HepG2 (cell line): ENCODE measurements around the gene EPHA6. TPM values are rescaled to one million over a fixed set of nuclear protein-coding genes. Genes with fewer than 3 reads are reported as not detected.

Experiments
- CAMTA2 ChIP-seq: sonication (generic); formaldehyde crosslinking; IDR thresholded peaks from 2 replicates; pipeline ENCODE4 v1.4.0; 2020; ENCODE audit warnings: mild to moderate bottlenecking, missing genetic modification reagents, borderline replicate concordance
- CBX1 ChIP-seq: IDR thresholded peaks from one replicate; pipeline ENCODE4 v1.6.1; 2016; ENCODE audit warnings: antibody characterized with exemption, low read depth
- DNMT3B ChIP-seq: conservative IDR thresholded peaks from 2 replicates; pipeline ENCODE4 v1.6.1; 2016; ENCODE audit warnings: missing biosample characterization, control low read depth
- EZH2 ChIP-seq: conservative IDR thresholded peaks from 2 replicates; pipeline ENCODE4 v1.6.1; 2012; ENCODE audit warnings: mild to moderate bottlenecking, low read depth, low read length, moderate library complexity
- FLYWCH1 ChIP-seq: sonication (generic); formaldehyde crosslinking; IDR thresholded peaks from 2 replicates; pipeline ENCODE4 v1.8.1; 2023; ENCODE audit warnings: mild to moderate bottlenecking, missing genetic modification reagents
- HMG20A ChIP-seq: IDR thresholded peaks from 2 replicates; pipeline ENCODE4 v1.6.1; 2016; ENCODE audit warnings: borderline replicate concordance
- MED1 ChIP-seq: sonication (generic); formaldehyde crosslinking; IDR thresholded peaks from 2 replicates; pipeline ENCODE4 v1.4.0; 2020; ENCODE audit warnings: missing genetic modification reagents
- MNT ChIP-seq: fragments of 450-650 bp; IDR thresholded peaks from 2 replicates; pipeline ENCODE4 v1.6.1; 2016
- MZF1 ChIP-seq: sonication (generic); formaldehyde crosslinking; IDR thresholded peaks from 2 replicates; pipeline ENCODE4 v1.8.1; 2023; ENCODE audit warnings: mild to moderate bottlenecking, missing genetic modification reagents, borderline replicate concordance
- NFATC3 ChIP-seq: sonication (generic); formaldehyde crosslinking; IDR thresholded peaks from 2 replicates; pipeline ENCODE4 v1.5.1; 2020; ENCODE audit warnings: mild to moderate bottlenecking, missing genetic modification reagents
- PHF5A ChIP-seq: IDR thresholded peaks from one replicate; pipeline ENCODE4 v1.6.1; 2018; ENCODE audit warnings: low read depth, missing genetic modification reagents; ENCODE audit not compliant: unreplicated experiment
- TERF1 ChIP-seq: sonication (generic); formaldehyde crosslinking; IDR thresholded peaks from 2 replicates; pipeline ENCODE4 v1.8.0; 2022; ENCODE audit warnings: mild to moderate bottlenecking, missing genetic modification reagents, moderate library complexity
- THAP11 ChIP-seq: IDR thresholded peaks from 2 replicates; pipeline ENCODE4 v1.6.1; 2016; ENCODE audit warnings: missing biosample characterization, missing genetic modification reagents
- ZBTB3 ChIP-seq: sonication (generic); formaldehyde crosslinking; IDR thresholded peaks from 2 replicates; pipeline ENCODE4 v1.4.0; 2020; ENCODE audit warnings: low read depth, mild to moderate bottlenecking, moderate library complexity, missing genetic modification reagents, borderline replicate concordance
- ZFP41 ChIP-seq: sonication (generic); formaldehyde crosslinking; IDR thresholded peaks from 2 replicates; pipeline ENCODE4 v1.4.0; 2020; ENCODE audit warnings: mild to moderate bottlenecking, missing genetic modification reagents, borderline replicate concordance
- ZNF576 ChIP-seq: sonication (generic); formaldehyde crosslinking; IDR thresholded peaks from 2 replicates; pipeline ENCODE4 v1.4.0; 2020; ENCODE audit warnings: mild to moderate bottlenecking, missing genetic modification reagents
- ZNF639 ChIP-seq: conservative IDR thresholded peaks from 2 replicates; pipeline ENCODE4 v1.6.1; 2018; ENCODE audit warnings: missing genetic modification reagents
- ZNF687 ChIP-seq: sonication (generic); formaldehyde crosslinking; IDR thresholded peaks from 2 replicates; pipeline ENCODE4 v1.5.1; 2020; ENCODE audit warnings: mild to moderate bottlenecking, missing genetic modification reagents, moderate library complexity
- ZNF713 ChIP-seq: sonication (generic); formaldehyde crosslinking; IDR thresholded peaks from 2 replicates; pipeline ENCODE4 v1.4.0; 2020; ENCODE audit warnings: mild to moderate bottlenecking, missing genetic modification reagents
- ZNF780A ChIP-seq: sonication (generic); formaldehyde crosslinking; IDR thresholded peaks from 2 replicates; pipeline ENCODE4 v1.8.0; 2022; ENCODE audit warnings: mild to moderate bottlenecking, missing genetic modification reagents, moderate library complexity
- ZSCAN30 ChIP-seq: sonication (generic); formaldehyde crosslinking; IDR thresholded peaks from 2 replicates; pipeline ENCODE4 v1.5.0; 2020; ENCODE audit warnings: mild to moderate bottlenecking, missing genetic modification reagents
- polyA plus RNA-seq, 8 experiments: library from polyadenylated mRNA; depleted of rRNA in 3 of 8; stranded (reverse) in 7 of 8; unstranded in 1 of 8; fragments of >200 nt; fragmentation: Illumina TruSeq in 4 of 8; extraction: Trizol in 4 of 8; gene quantifications; 2 replicates each; pipeline versions ENCODE4 v1.2.1 to v1.2.3, GENCODE V29; 2011 to 2016; ENCODE audit warnings: low read depth in 4 of 8, missing spikeins in 1 of 8, mixed read lengths in 1 of 8; ENCODE audit not compliant: insufficient read depth in 1 of 8
- total RNA-seq, 5 experiments: library from RNA; depleted of rRNA; stranded (reverse); fragments of >200 nt; fragmentation: Illumina TruSeq; extraction: Trizol; gene quantifications; 2 replicates each; pipeline ENCODE4 v1.2.3, GENCODE V29; 2016; ENCODE audit warnings: low read depth in 1 of 5

Gene EPHA6
- total and polyA plus RNA-seq, 2 of the 13 experiments (the other 11 are each of a cell fraction or from before 2014, with no cell fraction given) = not detected

- TF ChIP-seq ZBTB3 (CRISPR knock-in tag) = no peak
- TF ChIP-seq PHF5A = no peak
- TF ChIP-seq CAMTA2 (CRISPR knock-in tag) = no peak
- TF ChIP-seq NFATC3 (CRISPR knock-in tag) = no peak
- no peak for TF ChIP-seq ZNF576 (CRISPR knock-in tag)
- no peak for TF ChIP-seq TERF1 (CRISPR knock-in tag)
- no peak for TF ChIP-seq ZFP41 (CRISPR knock-in tag)
- TF ChIP-seq EZH2 = no peak
- no peak for TF ChIP-seq ZNF639 (CRISPR knock-in tag)
- TF ChIP-seq DNMT3B = no peak
- TF ChIP-seq HMG20A (CRISPR knock-in tag) = no peak
- no peak for TF ChIP-seq CBX1
- 0 out of 2 replicates have a peak, but pooled peaks have one; percentile 39 for TF ChIP-seq MED1 (CRISPR knock-in tag)
- no peak for TF ChIP-seq MNT
- TF ChIP-seq ZNF687 (CRISPR knock-in tag) = peak; percentile 93
- no peak for TF ChIP-seq MZF1 (CRISPR knock-in tag)
- no peak for TF ChIP-seq FLYWCH1 (CRISPR knock-in tag)
- no peak for TF ChIP-seq ZNF780A (CRISPR knock-in tag)
- TF ChIP-seq ZSCAN30 (CRISPR knock-in tag) = no peak
- TF ChIP-seq ZNF713 (CRISPR knock-in tag) = no peak
- TF ChIP-seq THAP11 (CRISPR knock-in tag) = peak; percentile 99
These were observed 950.2 kb downstream of the EPHA6 start, which contains the start of gene ARL6 (continued) for GRCh38 chr3:97764407-97765238.
